ENCODE results near the gene TYW1B.
"Not testable (repeated sequence)": the region's sequence is repeated elsewhere in the genome, so short reads cannot be mapped to it uniquely, and the experiment has no call there.

TYW1B gene

DNA sequence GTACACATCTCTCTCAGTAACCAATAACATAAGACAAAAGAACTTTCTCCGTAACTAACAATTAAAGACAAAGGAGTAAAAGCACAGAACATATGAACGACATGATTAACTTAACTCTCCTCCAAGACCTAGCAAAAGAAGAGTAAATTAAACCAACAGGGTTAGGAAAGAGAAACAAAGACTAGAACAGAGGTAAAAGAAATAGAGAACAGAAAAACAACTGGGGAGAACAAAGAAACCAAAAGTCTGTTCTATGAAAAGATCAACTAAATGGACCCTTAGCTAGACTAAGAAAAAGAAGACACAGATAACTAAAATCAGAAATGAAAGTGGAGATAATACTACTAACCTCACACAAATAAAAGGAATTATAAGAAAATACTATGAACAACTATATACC lies 187.3 kb downstream of the TYW1B start:
- not testable (repeated sequence) for H3K4me1 ChIP-seq (ENCODE audit: control insufficient read depth, insufficient read depth, low read length, poor library complexity, severe bottlenecking); H3K27me3 ChIP-seq (replicated peaks; ENCODE audit: control insufficient read depth, insufficient read depth, low read length, poor library complexity, severe bottlenecking); H3K9me3 ChIP-seq (ENCODE audit: control insufficient read depth, low read length); DNase-seq; H3K36me3 ChIP-seq (ENCODE audit: control insufficient read depth, insufficient read depth, low read length); H3K4me3 ChIP-seq (ENCODE audit: insufficient read depth, low read depth, low read length, poor library complexity, severe bottlenecking); H3K27ac ChIP-seq (ENCODE audit: insufficient read depth, low read length, poor library complexity, severe bottlenecking)

DNA sequence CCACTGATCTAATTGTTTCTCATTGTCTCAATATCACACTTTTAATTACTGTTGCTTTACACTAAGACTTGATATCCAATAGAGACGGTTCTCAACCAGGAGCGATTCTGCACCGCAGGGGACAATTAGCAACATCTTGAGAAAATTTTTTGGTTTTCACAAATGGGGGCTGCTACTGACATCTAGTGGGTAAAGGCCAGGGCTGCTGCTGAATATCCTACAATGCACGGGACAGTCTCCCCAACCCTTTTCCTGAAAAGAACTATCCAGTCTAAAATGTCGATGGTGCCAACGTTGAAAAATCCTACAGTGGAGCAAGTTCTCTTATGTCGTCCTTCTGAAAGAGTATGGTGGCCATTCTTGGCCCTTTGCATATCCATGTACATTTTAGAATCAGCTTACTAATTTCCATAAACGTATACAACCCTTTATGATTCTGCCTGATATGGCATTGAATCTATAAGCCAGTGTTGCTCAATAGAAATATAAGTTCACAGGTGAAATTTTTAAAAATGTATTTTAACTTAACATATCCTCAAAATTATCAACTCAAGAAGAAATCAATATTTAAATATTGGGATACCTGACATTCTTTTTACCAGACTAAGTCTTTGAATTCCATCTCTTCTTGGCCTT lies 192.6 kb downstream of the TYW1B start:
- DNase-seq; H3K9me3 ChIP-seq (ENCODE audit: control insufficient read depth, low read length); H3K36me3 ChIP-seq (ENCODE audit: control insufficient read depth, insufficient read depth, low read length); H3K4me3 ChIP-seq (ENCODE audit: insufficient read depth, low read depth, low read length, poor library complexity, severe bottlenecking); H3K4me1 ChIP-seq (ENCODE audit: control insufficient read depth, insufficient read depth, low read length, poor library complexity, severe bottlenecking); H3K27ac ChIP-seq (ENCODE audit: insufficient read depth, low read length, poor library complexity, severe bottlenecking); H3K27me3 ChIP-seq (replicated peaks; ENCODE audit: control insufficient read depth, insufficient read depth, low read length, poor library complexity, severe bottlenecking): not testable (repeated sequence)

DNA sequence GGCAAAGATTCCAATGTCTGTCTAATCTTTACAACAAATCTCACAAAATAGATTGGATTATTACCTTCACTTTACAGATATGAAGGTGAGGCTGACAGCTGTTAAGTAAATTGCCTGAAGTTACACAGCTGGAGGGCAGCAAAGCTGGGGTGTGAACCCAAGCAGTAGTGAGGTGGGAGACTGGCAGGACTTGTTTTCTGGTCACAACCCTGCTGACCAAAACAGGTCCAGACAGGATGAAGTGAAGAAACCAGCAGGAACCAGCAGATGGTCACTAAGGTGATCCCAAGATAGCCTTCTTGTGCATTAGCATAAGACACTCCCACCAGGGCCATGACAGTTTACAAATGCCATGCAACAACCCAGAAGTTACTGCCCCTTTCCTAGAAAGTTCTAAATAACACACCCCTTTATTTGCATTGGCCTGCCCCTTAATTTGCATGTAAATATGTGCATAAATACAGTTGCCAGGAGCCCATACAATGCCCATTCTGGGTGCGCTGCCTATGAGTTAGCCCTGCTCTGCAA lies 195.2 kb downstream of the TYW1B start:
- not testable (repeated sequence) for H3K4me1 ChIP-seq (ENCODE audit: control insufficient read depth, insufficient read depth, low read length, poor library complexity, severe bottlenecking); H3K36me3 ChIP-seq (ENCODE audit: control insufficient read depth, insufficient read depth, low read length); H3K4me3 ChIP-seq (ENCODE audit: insufficient read depth, low read depth, low read length, poor library complexity, severe bottlenecking); DNase-seq; H3K9me3 ChIP-seq (ENCODE audit: control insufficient read depth, low read length); H3K27me3 ChIP-seq (replicated peaks; ENCODE audit: control insufficient read depth, insufficient read depth, low read length, poor library complexity, severe bottlenecking); H3K27ac ChIP-seq (ENCODE audit: insufficient read depth, low read length, poor library complexity, severe bottlenecking)

DNA sequence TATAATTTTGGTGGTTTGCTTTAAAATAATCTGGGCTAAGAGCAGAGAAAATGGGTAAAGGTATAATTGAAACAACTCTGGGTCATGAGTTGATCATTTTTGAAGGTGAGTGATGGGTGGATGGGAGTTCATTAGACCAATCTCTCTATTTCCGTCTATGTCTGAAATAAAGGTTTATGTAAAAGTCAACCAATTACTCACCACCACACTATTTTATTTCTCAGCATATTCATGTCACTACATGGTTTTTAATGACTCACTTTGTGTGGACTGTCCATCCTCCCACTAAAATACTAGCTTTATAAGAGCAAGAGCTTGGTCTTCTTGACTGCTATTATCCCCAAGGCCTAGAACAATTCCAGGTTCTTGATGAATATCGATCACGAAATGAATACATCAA lies 199.6 kb downstream of the TYW1B start:
- not testable (repeated sequence) for DNase-seq; H3K9me3 ChIP-seq (ENCODE audit: control insufficient read depth, low read length); H3K36me3 ChIP-seq (ENCODE audit: control insufficient read depth, insufficient read depth, low read length); H3K4me1 ChIP-seq (ENCODE audit: control insufficient read depth, insufficient read depth, low read length, poor library complexity, severe bottlenecking); H3K4me3 ChIP-seq (ENCODE audit: insufficient read depth, low read depth, low read length, poor library complexity, severe bottlenecking); H3K27me3 ChIP-seq (replicated peaks; ENCODE audit: control insufficient read depth, insufficient read depth, low read length, poor library complexity, severe bottlenecking); H3K27ac ChIP-seq (ENCODE audit: insufficient read depth, low read length, poor library complexity, severe bottlenecking)

DNA sequence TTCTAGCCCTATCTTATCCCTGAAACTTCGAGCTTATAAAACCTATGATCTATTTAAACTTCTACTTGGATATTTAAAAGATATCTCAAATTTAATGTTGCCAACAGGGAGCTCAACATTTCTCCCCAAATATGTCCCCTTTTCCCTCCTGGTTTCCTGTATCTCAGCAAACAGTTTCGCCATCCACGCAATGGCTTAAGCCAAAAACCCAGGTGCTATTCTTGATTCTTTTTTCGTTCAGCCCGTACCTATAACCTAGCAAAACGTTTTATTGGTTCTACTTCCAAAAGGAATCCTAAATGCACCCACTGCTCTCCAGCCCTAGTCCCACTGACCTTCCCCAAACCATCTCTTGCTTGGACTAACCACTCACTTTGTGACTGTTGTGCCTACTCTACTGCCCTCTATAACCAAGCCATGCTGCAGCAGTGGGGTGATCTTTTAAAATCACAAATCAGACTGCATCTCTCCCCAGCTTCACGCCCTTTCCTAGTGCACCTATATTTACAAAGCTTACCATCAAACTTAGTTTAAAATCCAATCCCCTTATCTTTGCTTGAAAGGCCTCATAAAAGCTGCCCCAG lies 201.5 kb downstream of the TYW1B start:
- not testable (repeated sequence) for H3K36me3 ChIP-seq (ENCODE audit: control insufficient read depth, insufficient read depth, low read length); H3K9me3 ChIP-seq (ENCODE audit: control insufficient read depth, low read length); H3K4me3 ChIP-seq (ENCODE audit: insufficient read depth, low read depth, low read length, poor library complexity, severe bottlenecking); DNase-seq; H3K27me3 ChIP-seq (replicated peaks; ENCODE audit: control insufficient read depth, insufficient read depth, low read length, poor library complexity, severe bottlenecking); H3K27ac ChIP-seq (ENCODE audit: insufficient read depth, low read length, poor library complexity, severe bottlenecking); H3K4me1 ChIP-seq (ENCODE audit: control insufficient read depth, insufficient read depth, low read length, poor library complexity, severe bottlenecking)

DNA sequence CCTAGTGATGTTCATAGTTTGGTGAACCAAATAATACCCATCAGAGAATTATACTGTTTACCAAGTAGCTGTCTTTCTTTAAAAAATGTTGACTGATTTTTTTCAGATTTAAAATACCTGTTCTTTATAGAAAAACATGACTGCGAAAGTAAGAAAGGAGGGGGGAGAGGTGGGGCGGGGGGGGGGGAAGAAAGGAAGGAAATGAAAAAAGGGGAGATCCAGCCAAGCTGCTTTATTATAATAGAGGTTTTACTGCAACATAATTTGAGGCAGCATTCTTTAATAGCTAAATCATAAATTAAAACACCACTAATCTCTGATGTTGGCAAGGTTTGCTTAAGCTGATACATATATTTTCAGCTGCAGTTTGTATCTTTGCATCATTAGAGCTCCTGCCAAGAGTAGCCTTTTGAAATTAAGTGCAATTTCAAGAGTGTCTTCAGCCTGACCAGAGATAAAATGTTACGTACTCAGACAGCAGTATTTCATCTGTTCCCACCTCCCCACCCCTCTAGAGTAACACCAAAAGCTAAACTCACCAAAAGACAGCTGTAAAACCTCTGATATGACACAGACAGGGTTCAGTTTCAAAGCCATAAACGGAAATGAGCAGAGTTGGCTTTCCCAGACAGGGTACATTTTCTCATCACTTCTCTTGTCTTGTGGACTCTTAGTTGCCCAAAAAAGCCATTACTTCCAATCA lies 202.1 kb downstream of the TYW1B start:
- not testable (repeated sequence) for H3K36me3 ChIP-seq (ENCODE audit: control insufficient read depth, insufficient read depth, low read length); DNase-seq; H3K4me1 ChIP-seq (ENCODE audit: control insufficient read depth, insufficient read depth, low read length, poor library complexity, severe bottlenecking); H3K9me3 ChIP-seq (ENCODE audit: control insufficient read depth, low read length); H3K4me3 ChIP-seq (ENCODE audit: insufficient read depth, low read depth, low read length, poor library complexity, severe bottlenecking); H3K27me3 ChIP-seq (replicated peaks; ENCODE audit: control insufficient read depth, insufficient read depth, low read length, poor library complexity, severe bottlenecking); H3K27ac ChIP-seq (ENCODE audit: insufficient read depth, low read length, poor library complexity, severe bottlenecking)

DNA sequence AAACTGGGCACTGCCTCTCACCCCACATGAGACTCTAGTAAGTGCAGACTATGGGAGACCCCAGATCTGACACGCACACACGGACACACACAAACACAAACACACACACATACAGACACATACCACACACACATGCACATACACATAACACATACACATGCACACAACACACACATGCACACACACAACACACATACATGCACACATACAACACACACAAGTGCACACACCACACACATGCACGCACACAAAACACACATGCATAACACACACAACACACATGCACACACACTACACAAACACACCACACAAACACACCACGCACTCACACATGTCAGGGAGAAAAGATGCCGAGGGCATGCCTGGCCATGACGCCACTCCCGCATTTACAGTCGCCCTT lies 205.5 kb downstream of the TYW1B start:
- Histone ChIP-seq H3K27ac (ENCODE audit: insufficient read depth, low read length, poor library complexity, severe bottlenecking) (no peak overlapping the region), H3K27me3 (replicated peaks; ENCODE audit: control insufficient read depth, insufficient read depth, low read length, poor library complexity, severe bottlenecking) (no peaks in the 10 kb centered on the region), H3K9me3 (ENCODE audit: control insufficient read depth, low read length) (no peaks in the 10 kb centered on the region), H3K36me3 (ENCODE audit: control insufficient read depth, insufficient read depth, low read length) (no peaks in the 10 kb centered on the region), H3K4me3 (ENCODE audit: insufficient read depth, low read depth, low read length, poor library complexity, severe bottlenecking) (no peak overlapping the region), H3K4me1 (ENCODE audit: control insufficient read depth, insufficient read depth, low read length, poor library complexity, severe bottlenecking) (no peaks in the 10 kb centered on the region)
- no peak for DNase-seq

DNA sequence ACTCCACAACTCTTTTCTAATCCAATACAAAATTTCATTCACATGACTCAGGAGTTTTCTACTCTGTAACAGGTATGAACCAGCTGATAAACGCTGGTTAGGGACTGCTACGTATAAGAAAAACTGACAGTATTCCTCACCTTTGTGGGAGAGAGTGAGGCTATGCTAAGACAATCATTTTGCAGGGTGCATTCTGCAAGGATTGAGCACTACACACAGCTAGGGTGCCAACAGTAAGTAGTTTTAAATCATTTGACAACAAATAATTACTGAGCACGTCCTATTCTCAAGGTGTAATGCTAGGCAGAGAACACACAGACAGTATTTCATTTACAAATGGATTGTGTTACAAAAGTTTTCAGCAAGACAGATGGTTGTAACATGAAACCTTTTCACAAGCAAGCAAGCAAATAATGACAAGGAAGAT lies 206.2 kb downstream of the TYW1B start:
- H3K4me1 ChIP-seq (ENCODE audit: control insufficient read depth, insufficient read depth, low read length, poor library complexity, severe bottlenecking); H3K9me3 ChIP-seq (ENCODE audit: control insufficient read depth, low read length); H3K27me3 ChIP-seq (replicated peaks; ENCODE audit: control insufficient read depth, insufficient read depth, low read length, poor library complexity, severe bottlenecking); H3K36me3 ChIP-seq (ENCODE audit: control insufficient read depth, insufficient read depth, low read length); DNase-seq; H3K27ac ChIP-seq (ENCODE audit: insufficient read depth, low read length, poor library complexity, severe bottlenecking); H3K4me3 ChIP-seq (ENCODE audit: insufficient read depth, low read depth, low read length, poor library complexity, severe bottlenecking): not testable (repeated sequence)

DNA sequence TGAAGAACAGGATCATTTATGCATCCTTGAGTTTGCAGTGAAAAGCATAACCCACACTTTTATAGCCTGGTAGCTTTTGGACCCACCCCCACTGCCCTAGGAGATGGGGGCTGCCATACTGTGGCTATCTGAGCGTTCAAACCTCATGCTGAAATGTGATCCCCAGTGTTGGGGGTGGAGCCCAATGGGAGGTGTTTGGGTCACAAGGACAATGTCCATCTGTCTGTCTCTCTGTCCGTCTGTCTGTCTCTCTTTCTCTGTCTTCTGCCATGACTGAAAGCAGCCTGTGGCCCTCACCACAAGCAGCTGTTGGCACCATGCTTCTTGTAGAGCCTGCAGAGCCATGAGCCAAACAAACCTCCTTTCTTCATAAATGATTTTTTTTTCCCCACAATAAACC lies 207.1 kb downstream of the TYW1B start:
- H3K36me3 ChIP-seq (ENCODE audit: control insufficient read depth, insufficient read depth, low read length); H3K27ac ChIP-seq (ENCODE audit: insufficient read depth, low read length, poor library complexity, severe bottlenecking); H3K27me3 ChIP-seq (replicated peaks; ENCODE audit: control insufficient read depth, insufficient read depth, low read length, poor library complexity, severe bottlenecking); H3K9me3 ChIP-seq (ENCODE audit: control insufficient read depth, low read length); DNase-seq; H3K4me3 ChIP-seq (ENCODE audit: insufficient read depth, low read depth, low read length, poor library complexity, severe bottlenecking); H3K4me1 ChIP-seq (ENCODE audit: control insufficient read depth, insufficient read depth, low read length, poor library complexity, severe bottlenecking): not testable (repeated sequence)

DNA sequence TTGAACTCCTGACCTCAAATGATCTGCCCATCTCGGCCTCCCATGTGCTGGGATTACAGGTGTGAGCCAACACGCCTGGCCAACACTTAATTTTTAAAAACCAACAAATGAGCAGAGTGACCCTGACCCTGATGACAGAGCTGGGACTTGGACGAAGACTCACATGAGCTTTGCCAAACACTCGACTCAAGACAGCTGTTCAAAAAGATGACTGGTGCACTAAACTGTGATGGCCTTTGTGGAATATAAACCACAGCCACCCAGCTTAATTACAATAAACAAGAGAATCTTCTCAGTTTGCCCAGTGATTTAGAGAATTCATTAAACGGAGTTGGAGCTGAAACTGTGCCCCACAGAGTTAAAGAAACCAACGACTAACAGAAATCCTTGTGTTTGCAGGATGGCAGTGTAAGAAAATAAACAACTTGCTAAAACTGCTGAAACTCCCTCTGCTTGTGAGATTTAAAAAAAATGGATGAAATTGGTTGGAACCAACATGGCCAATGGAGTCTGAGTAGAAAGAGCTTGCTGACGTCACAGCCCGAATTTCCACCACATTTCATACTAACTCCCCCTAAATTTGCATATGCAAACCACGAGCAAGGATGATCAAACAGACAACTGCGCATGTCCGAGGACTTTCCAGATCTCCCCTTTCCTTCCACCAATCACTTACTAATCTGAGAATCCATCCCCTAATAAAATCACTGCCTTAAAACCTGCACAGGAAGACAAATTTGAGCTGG lies 209.4 kb downstream of the TYW1B start:
- H3K36me3 ChIP-seq (ENCODE audit: control insufficient read depth, insufficient read depth, low read length); H3K27me3 ChIP-seq (replicated peaks; ENCODE audit: control insufficient read depth, insufficient read depth, low read length, poor library complexity, severe bottlenecking); H3K9me3 ChIP-seq (ENCODE audit: control insufficient read depth, low read length); H3K27ac ChIP-seq (ENCODE audit: insufficient read depth, low read length, poor library complexity, severe bottlenecking); H3K4me1 ChIP-seq (ENCODE audit: control insufficient read depth, insufficient read depth, low read length, poor library complexity, severe bottlenecking); DNase-seq; H3K4me3 ChIP-seq (ENCODE audit: insufficient read depth, low read depth, low read length, poor library complexity, severe bottlenecking): not testable (repeated sequence)
